GM18873 (cell line): ENCODE data around the gene APOO.

ENCODE experiments used
- ATAC-seq: cut with Tn5 transposase; IDR thresholded peaks from one replicate; pipeline ENCODE4 v1.9.1; 2021; ENCODE audit warnings: mild to moderate bottlenecking, moderate library complexity, moderate number of reproducible peaks; ENCODE audit not compliant: unreplicated experiment, low FRiP score

Gene APOO

GRCh38 chrX:23822841-23823240 is 84.9 kb downstream of the APOO start:
- no peak for ATAC-seq

GRCh38 chrX:23822397-23822796 is 85.3 kb downstream of the APOO start:
- ATAC-seq, result no peak

GRCh38 chrX:23821847-23822246 is 85.9 kb downstream of the APOO start:
- ATAC-seq, result no peak

GRCh38 chrX:23820235-23820782 is 87.4 kb downstream of the APOO start:
- no peak for ATAC-seq

GRCh38 chrX:23819385-23820234 is 88.1 kb downstream of the APOO start:
- no peak for ATAC-seq

- no peak for ATAC-seq
Measured at GRCh38 chrX:23817979-23818336, 89.8 kb downstream of the APOO start.

GRCh38 chrX:23816179-23816578 is 91.6 kb downstream of the APOO start:
- ATAC-seq, result no peak

- ATAC-seq, result no peak
Measured at GRCh38 chrX:23815376-23815775, 92.4 kb downstream of the APOO start.

GRCh38 chrX:23813808-23814207 is 93.9 kb downstream of the APOO start:
- ATAC-seq, result no peak

- ATAC-seq, result no peak
Measured at GRCh38 chrX:23811656-23812055, 96.1 kb downstream of the APOO start.

GRCh38 chrX:23811108-23811651 is 96.6 kb downstream of the APOO start:
- ATAC-seq, result no peak

GRCh38 chrX:23810279-23810678 is 97.5 kb downstream of the APOO start:
- ATAC-seq, result no peak

- no peak for ATAC-seq
Measured at GRCh38 chrX:23805389-23805788, 102.3 kb downstream of the APOO start.

- ATAC-seq, result no peak
Measured at GRCh38 chrX:23804578-23804977, 103.2 kb downstream of the APOO start.

- ATAC-seq, result no peak
Measured at GRCh38 chrX:23803931-23804381, 103.8 kb downstream of the APOO start.

GRCh38 chrX:23802431-23802830 is 105.3 kb downstream of the APOO start:
- no peak for ATAC-seq

- no peak for ATAC-seq
Measured at GRCh38 chrX:23799469-23800065, 108.2 kb downstream of the APOO start.

GRCh38 chrX:23797371-23798128 is 110.2 kb downstream of the APOO start:
- no peak for ATAC-seq

GRCh38 chrX:23795221-23795620 is 112.5 kb downstream of the APOO start:
- ATAC-seq, result no peak

GRCh38 chrX:23792861-23793553 is 114.7 kb downstream of the APOO start:
- no peak for ATAC-seq
